Ishikawa (cell line): ENCODE data around the gene MICOS13.

Source experiments
- CEBPB ChIP-seq: IDR thresholded peaks from 2 replicates; pipeline ENCODE4 v1.6.1; 2012
- CREB1 ChIP-seq: IDR thresholded peaks from 2 replicates; pipeline ENCODE4 v1.6.1; 2012; ENCODE audit warnings: low read depth
- EGR1 ChIP-seq: IDR thresholded peaks from 2 replicates; pipeline ENCODE4 v1.6.1; 2012
- EP300 ChIP-seq: IDR thresholded peaks from 2 replicates; pipeline ENCODE4 v1.6.1; 2012; ENCODE audit warnings: borderline replicate concordance
- FOXM1 ChIP-seq: IDR thresholded peaks from 2 replicates; pipeline ENCODE4 v1.6.1; 2012; ENCODE audit warnings: low read depth, borderline replicate concordance
- MAX ChIP-seq: IDR thresholded peaks from 2 replicates; pipeline ENCODE4 v1.6.1; 2012
- NFIC ChIP-seq: IDR thresholded peaks from 2 replicates; pipeline ENCODE4 v1.6.1; 2012
- RAD21 ChIP-seq: IDR thresholded peaks from 2 replicates; pipeline ENCODE4 v1.6.1; 2012; ENCODE audit warnings: low read depth
- REST ChIP-seq: IDR thresholded peaks from 2 replicates; pipeline ENCODE4 v1.6.1; 2012; ENCODE audit warnings: low read depth, mild to moderate bottlenecking
- TAF1 ChIP-seq: IDR thresholded peaks from 2 replicates; pipeline ENCODE4 v1.6.1; 2012; ENCODE audit warnings: low read depth, mild to moderate bottlenecking
- TCF12 ChIP-seq: IDR thresholded peaks from 2 replicates; pipeline ENCODE4 v1.6.1; 2012; ENCODE audit warnings: low read depth
- TEAD4 ChIP-seq: IDR thresholded peaks from 2 replicates; pipeline ENCODE4 v1.6.1; 2012
- USF1 ChIP-seq: IDR thresholded peaks from 2 replicates; pipeline ENCODE4 v1.6.1; 2012
- YY1 ChIP-seq: IDR thresholded peaks from 2 replicates; pipeline ENCODE4 v1.6.1; 2012; ENCODE audit warnings: low read depth
- ZBTB7A ChIP-seq: IDR thresholded peaks from 2 replicates; pipeline ENCODE4 v1.6.1; 2012; ENCODE audit warnings: low read depth

MICOS13 gene

GRCh38 chr19:5695649-5696195, 15.4 kb upstream of the MICOS13 start:
- no peak for TF ChIP-seq FOXM1
- TF ChIP-seq EP300 = no peak
- TF ChIP-seq RAD21 = no peak

GRCh38 chr19:5694956-5695648, 14.8 kb upstream of the MICOS13 start:
- TF ChIP-seq ZBTB7A (0 out of 2 replicates have a peak, but pooled peaks have one; percentile 36), RAD21 (no peak)

- TF ChIP-seq RAD21 (no peak), EGR1 (no peak), FOXM1 (no peak), ZBTB7A (0 out of 2 replicates have a peak, but pooled peaks have one; percentile 53), YY1 (no peak)
These were observed 14.0 kb upstream of the MICOS13 start for GRCh38 chr19:5694167-5694955.

GRCh38 chr19:5693195-5694166, 13.2 kb upstream of the MICOS13 start:
- peak; percentile 45; the same call in 1 of the 2 replicates for TF ChIP-seq MAX
- no peak for TF ChIP-seq REST

GRCh38 chr19:5692723-5693194, 12.4 kb upstream of the MICOS13 start:
- TF ChIP-seq TCF12 (no peak), MAX (no peak), REST (no peak), EP300 (no peak), RAD21 (no peak)

GRCh38 chr19:5691822-5692722, 11.8 kb upstream of the MICOS13 start:
- TF ChIP-seq RAD21 (no peak), USF1 (no peak), FOXM1 (no peak), TEAD4 (no peak), CREB1 (no peak), EGR1 (no peak), CEBPB (no peak), MAX (no peak), YY1 (no peak), TCF12 (no peak), NFIC (no peak), TAF1 (no peak), REST (no peak), ZBTB7A (no peak), EP300 (no peak)
